GM23338 (cell line): ENCODE results near the gene TRIM71.

Source experiments
- CREB1 ChIP-seq: fragments of 250-450 bp; sonication (Bioruptor Pico); IDR thresholded peaks from 2 replicates; pipeline ENCODE4 v1.5.0; 2020; ENCODE audit warnings: low read depth, mild to moderate bottlenecking, moderate library complexity
- EZH2 ChIP-seq: fragments of 200-600 bp; sonication (generic); IDR thresholded peaks from one replicate; pipeline ENCODE4 v1.8.0; 2017; ENCODE audit warnings: antibody characterized with exemption, mild to moderate bottlenecking, low read depth; ENCODE audit not compliant: unreplicated experiment
- EZH2phosphoT487 ChIP-seq: fragments of 200-600 bp; sonication (generic); IDR thresholded peaks from one replicate; pipeline ENCODE4 v1.8.1; 2018; ENCODE audit warnings: antibody characterized with exemption; ENCODE audit not compliant: unreplicated experiment
- JUNB ChIP-seq: IDR thresholded peaks from one replicate; pipeline ENCODE4 v1.6.1; 2016; ENCODE audit warnings: antibody characterized with exemption; ENCODE audit not compliant: unreplicated experiment
- NANOG ChIP-seq: IDR thresholded peaks from 2 replicates; pipeline ENCODE4 v1.6.1; 2016; ENCODE audit warnings: antibody characterized with exemption, borderline replicate concordance
- POLR2AphosphoS5 ChIP-seq: IDR thresholded peaks from 2 replicates; pipeline ENCODE4 v1.6.1; 2016; ENCODE audit warnings: antibody characterized with exemption, low read depth
- STAT1 ChIP-seq: IDR thresholded peaks from one replicate; pipeline ENCODE4 v1.6.1; 2016; ENCODE audit warnings: antibody characterized with exemption; ENCODE audit not compliant: unreplicated experiment
- ZNF114 ChIP-seq: fragments of 250-450 bp; sonication (Bioruptor Pico); IDR thresholded peaks from 2 replicates; pipeline ENCODE4 v1.5.0; 2020; ENCODE audit warnings: mild to moderate bottlenecking, moderate library complexity
- ZNF331 ChIP-seq: fragments of 250-450 bp; sonication (Bioruptor Pico); IDR thresholded peaks from 2 replicates; pipeline ENCODE4 v1.5.0; 2020; ENCODE audit warnings: low read depth, mild to moderate bottlenecking, moderate library complexity
- TF ChIP-seq, protein P1 (sequence below), 2 experiments: fragments of 200-600 bp in 1 of 2; sonication (generic) in 1 of 2; conservative IDR thresholded peaks; 2 replicates each; pipeline versions ENCODE4 v1.5.1 to v1.6.1; 2016 to 2017; ENCODE audit warnings: antibody characterized with exemption in 2 of 2, low read depth in 2 of 2, mild to moderate bottlenecking in 2 of 2, moderate library complexity in 1 of 2
- TF ChIP-seq, protein P2 (sequence below): IDR thresholded peaks from 2 replicates; pipeline ENCODE4 v1.6.1; 2016; ENCODE audit warnings: antibody characterized with exemption
- TF ChIP-seq, protein P3 (sequence below): IDR thresholded peaks from one replicate; pipeline ENCODE4 v1.6.1; 2018; ENCODE audit warnings: antibody characterized with exemption; ENCODE audit not compliant: unreplicated experiment
- TF ChIP-seq, protein P4 (sequence below): fragments of 250-450 bp; sonication (Bioruptor Pico); IDR thresholded peaks from 2 replicates; pipeline ENCODE4 v1.5.0; 2020; ENCODE audit warnings: mild to moderate bottlenecking, moderate library complexity

DNA sequence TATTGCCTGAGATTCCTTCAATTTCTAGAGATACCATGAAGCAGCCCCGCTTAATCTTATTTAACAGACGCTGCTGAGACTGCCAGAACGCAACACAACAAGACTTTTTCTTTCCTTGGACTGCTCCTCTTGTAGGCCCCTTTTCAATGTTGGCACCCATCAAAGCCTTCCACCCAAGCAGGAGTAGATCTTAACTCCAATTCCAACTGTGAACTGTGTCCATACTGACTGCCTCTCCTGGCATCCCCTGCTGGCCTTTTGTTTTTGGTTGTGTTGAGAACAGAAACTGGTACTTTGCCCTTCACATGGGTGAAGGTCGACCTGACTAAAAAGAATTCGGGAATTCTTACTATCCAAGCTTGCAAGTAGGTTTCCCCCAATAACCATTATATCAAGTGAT, 50.2 kb downstream of the TRIM71 start:
- TF ChIP-seq, protein P1, sequence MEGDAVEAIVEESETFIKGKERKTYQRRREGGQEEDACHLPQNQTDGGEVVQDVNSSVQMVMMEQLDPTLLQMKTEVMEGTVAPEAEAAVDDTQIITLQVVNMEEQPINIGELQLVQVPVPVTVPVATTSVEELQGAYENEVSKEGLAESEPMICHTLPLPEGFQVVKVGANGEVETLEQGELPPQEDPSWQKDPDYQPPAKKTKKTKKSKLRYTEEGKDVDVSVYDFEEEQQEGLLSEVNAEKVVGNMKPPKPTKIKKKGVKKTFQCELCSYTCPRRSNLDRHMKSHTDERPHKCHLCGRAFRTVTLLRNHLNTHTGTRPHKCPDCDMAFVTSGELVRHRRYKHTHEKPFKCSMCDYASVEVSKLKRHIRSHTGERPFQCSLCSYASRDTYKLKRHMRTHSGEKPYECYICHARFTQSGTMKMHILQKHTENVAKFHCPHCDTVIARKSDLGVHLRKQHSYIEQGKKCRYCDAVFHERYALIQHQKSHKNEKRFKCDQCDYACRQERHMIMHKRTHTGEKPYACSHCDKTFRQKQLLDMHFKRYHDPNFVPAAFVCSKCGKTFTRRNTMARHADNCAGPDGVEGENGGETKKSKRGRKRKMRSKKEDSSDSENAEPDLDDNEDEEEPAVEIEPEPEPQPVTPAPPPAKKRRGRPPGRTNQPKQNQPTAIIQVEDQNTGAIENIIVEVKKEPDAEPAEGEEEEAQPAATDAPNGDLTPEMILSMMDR (conservative IDR thresholded peaks at IDR 0.05; ENCODE audit: low read depth in 2 of 2): no peak
- no peak for TF ChIP-seq POLR2AphosphoS5
- no peak for TF ChIP-seq CREB1 (CRISPR knock-in tag)
- TF ChIP-seq EZH2: no peak
- TF ChIP-seq EZH2phosphoT487: no peak
- no peak for TF ChIP-seq JUNB
- TF ChIP-seq ZNF331 (CRISPR knock-in tag): no peak
- TF ChIP-seq, protein P2, sequence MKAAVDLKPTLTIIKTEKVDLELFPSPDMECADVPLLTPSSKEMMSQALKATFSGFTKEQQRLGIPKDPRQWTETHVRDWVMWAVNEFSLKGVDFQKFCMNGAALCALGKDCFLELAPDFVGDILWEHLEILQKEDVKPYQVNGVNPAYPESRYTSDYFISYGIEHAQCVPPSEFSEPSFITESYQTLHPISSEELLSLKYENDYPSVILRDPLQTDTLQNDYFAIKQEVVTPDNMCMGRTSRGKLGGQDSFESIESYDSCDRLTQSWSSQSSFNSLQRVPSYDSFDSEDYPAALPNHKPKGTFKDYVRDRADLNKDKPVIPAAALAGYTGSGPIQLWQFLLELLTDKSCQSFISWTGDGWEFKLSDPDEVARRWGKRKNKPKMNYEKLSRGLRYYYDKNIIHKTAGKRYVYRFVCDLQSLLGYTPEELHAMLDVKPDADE: no peak
- TF ChIP-seq, protein P3, sequence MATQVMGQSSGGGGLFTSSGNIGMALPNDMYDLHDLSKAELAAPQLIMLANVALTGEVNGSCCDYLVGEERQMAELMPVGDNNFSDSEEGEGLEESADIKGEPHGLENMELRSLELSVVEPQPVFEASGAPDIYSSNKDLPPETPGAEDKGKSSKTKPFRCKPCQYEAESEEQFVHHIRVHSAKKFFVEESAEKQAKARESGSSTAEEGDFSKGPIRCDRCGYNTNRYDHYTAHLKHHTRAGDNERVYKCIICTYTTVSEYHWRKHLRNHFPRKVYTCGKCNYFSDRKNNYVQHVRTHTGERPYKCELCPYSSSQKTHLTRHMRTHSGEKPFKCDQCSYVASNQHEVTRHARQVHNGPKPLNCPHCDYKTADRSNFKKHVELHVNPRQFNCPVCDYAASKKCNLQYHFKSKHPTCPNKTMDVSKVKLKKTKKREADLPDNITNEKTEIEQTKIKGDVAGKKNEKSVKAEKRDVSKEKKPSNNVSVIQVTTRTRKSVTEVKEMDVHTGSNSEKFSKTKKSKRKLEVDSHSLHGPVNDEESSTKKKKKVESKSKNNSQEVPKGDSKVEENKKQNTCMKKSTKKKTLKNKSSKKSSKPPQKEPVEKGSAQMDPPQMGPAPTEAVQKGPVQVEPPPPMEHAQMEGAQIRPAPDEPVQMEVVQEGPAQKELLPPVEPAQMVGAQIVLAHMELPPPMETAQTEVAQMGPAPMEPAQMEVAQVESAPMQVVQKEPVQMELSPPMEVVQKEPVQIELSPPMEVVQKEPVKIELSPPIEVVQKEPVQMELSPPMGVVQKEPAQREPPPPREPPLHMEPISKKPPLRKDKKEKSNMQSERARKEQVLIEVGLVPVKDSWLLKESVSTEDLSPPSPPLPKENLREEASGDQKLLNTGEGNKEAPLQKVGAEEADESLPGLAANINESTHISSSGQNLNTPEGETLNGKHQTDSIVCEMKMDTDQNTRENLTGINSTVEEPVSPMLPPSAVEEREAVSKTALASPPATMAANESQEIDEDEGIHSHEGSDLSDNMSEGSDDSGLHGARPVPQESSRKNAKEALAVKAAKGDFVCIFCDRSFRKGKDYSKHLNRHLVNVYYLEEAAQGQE: no peak
- TF ChIP-seq, protein P4, sequence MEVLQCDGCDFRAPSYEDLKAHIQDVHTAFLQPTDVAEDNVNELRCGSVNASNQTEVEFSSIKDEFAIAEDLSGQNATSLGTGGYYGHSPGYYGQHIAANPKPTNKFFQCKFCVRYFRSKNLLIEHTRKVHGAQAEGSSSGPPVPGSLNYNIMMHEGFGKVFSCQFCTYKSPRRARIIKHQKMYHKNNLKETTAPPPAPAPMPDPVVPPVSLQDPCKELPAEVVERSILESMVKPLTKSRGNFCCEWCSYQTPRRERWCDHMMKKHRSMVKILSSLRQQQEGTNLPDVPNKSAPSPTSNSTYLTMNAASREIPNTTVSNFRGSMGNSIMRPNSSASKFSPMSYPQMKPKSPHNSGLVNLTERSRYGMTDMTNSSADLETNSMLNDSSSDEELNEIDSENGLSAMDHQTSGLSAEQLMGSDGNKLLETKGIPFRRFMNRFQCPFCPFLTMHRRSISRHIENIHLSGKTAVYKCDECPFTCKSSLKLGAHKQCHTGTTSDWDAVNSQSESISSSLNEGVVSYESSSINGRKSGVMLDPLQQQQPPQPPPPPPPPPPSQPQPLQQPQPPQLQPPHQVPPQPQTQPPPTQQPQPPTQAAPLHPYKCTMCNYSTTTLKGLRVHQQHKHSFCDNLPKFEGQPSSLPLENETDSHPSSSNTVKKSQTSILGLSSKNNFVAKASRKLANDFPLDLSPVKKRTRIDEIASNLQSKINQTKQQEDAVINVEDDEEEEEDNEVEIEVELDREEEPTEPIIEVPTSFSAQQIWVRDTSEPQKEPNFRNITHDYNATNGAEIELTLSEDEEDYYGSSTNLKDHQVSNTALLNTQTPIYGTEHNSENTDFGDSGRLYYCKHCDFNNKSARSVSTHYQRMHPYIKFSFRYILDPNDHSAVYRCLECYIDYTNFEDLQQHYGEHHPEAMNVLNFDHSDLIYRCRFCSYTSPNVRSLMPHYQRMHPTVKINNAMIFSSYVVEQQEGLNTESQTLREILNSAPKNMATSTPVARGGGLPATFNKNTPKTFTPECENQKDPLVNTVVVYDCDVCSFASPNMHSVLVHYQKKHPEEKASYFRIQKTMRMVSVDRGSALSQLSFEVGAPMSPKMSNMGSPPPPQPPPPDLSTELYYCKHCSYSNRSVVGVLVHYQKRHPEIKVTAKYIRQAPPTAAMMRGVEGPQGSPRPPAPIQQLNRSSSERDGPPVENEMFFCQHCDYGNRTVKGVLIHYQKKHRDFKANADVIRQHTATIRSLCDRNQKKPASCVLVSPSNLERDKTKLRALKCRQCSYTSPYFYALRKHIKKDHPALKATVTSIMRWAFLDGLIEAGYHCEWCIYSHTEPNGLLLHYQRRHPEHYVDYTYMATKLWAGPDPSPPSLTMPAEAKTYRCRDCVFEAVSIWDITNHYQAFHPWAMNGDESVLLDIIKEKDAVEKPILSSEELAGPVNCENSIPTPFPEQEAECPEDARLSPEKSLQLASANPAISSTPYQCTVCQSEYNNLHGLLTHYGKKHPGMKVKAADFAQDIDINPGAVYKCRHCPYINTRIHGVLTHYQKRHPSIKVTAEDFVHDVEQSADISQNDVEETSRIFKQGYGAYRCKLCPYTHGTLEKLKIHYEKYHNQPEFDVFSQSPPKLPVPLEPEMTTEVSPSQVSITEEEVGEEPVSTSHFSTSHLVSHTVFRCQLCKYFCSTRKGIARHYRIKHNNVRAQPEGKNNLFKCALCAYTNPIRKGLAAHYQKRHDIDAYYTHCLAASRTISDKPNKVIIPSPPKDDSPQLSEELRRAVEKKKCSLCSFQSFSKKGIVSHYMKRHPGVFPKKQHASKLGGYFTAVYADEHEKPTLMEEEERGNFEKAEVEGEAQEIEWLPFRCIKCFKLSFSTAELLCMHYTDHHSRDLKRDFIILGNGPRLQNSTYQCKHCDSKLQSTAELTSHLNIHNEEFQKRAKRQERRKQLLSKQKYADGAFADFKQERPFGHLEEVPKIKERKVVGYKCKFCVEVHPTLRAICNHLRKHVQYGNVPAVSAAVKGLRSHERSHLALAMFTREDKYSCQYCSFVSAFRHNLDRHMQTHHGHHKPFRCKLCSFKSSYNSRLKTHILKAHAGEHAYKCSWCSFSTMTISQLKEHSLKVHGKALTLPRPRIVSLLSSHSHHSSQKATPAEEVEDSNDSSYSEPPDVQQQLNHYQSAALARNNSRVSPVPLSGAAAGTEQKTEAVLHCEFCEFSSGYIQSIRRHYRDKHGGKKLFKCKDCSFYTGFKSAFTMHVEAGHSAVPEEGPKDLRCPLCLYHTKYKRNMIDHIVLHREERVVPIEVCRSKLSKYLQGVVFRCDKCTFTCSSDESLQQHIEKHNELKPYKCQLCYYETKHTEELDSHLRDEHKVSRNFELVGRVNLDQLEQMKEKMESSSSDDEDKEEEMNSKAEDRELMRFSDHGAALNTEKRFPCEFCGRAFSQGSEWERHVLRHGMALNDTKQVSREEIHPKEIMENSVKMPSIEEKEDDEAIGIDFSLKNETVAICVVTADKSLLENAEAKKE (CRISPR knock-in tag): peak; percentile 60; the same call in 1 of the 2 replicates
- TF ChIP-seq NANOG: no peak
- TF ChIP-seq ZNF114 (CRISPR knock-in tag): no peak
- no peak for TF ChIP-seq STAT1
